Thoracic aorta (tissue), 2 donors: ENCODE data around the gene NPRL2. TPM values are rescaled to one million over a fixed set of nuclear protein-coding genes. Genes with fewer than 3 reads are reported as not detected.

Experiments used
- ATAC-seq: fragments of 150-250 bp; one replicate; pipeline ENCODE4 v1.8.0; 2017; ENCODE audit warnings: low read depth; ENCODE audit not compliant: insufficient number of reproducible peaks, low FRiP score
- DNase-seq: peaks from one replicate; pipeline ENCODE4 v3.0.0-alpha.2; 2020; ENCODE audit warnings: low spot score
- H3K27ac ChIP-seq, 2 donors: fragments of 200-600 bp; sonication (generic); 1 replicate in 1 of 2; 2 replicates in 1 of 2; pipeline ENCODE4 v1.5.1; 2016; ENCODE audit warnings: mild to moderate bottlenecking in 2 of 2, moderate library complexity in 2 of 2
- H3K27me3 ChIP-seq: fragments of 200-600 bp; sonication (generic); replicated peaks from 2 replicates; pipeline ENCODE4 v1.6.0; 2016; ENCODE audit warnings: mild to moderate bottlenecking; ENCODE audit not compliant: insufficient read depth
- H3K36me3 ChIP-seq: fragments of 200-600 bp; sonication (generic); one replicate; pipeline ENCODE4 v1.5.1; 2016
- H3K4me1 ChIP-seq, 2 donors: fragments of 200-600 bp; sonication (generic); 1 replicate in 1 of 2; 2 replicates in 1 of 2; pipeline versions ENCODE4 v1.5.1 to v1.6.0; 2016; ENCODE audit warnings: low read depth in 2 of 2, mild to moderate bottlenecking in 1 of 2; ENCODE audit not compliant: control insufficient read depth in 1 of 2
- H3K4me3 ChIP-seq: fragments of 200-600 bp; sonication (generic); 2 replicates; pipeline ENCODE4 v1.5.1; 2016; ENCODE audit warnings: mild to moderate bottlenecking
- H3K9me3 ChIP-seq: fragments of 200-600 bp; sonication (generic); 2 replicates; pipeline ENCODE4 v1.5.1; 2016
- total RNA-seq, 2 donors: library from RNA; depleted of rRNA; stranded (reverse); fragments of >200 nt; gene quantifications; one replicate each; pipeline versions ENCODE4 v1.1.0 to v1.2.3, GENCODE V29; 2016
- TF ChIP-seq, protein P1 (sequence below): fragments of 200-600 bp; sonication (generic); IDR thresholded peaks from one replicate; pipeline ENCODE4 v1.5.1; 2019; ENCODE audit warnings: antibody characterized with exemption

NPRL2 gene
- total RNA-seq, 2 donors from 2014 or later: 15.4 to 21.0 TPM

DNA sequence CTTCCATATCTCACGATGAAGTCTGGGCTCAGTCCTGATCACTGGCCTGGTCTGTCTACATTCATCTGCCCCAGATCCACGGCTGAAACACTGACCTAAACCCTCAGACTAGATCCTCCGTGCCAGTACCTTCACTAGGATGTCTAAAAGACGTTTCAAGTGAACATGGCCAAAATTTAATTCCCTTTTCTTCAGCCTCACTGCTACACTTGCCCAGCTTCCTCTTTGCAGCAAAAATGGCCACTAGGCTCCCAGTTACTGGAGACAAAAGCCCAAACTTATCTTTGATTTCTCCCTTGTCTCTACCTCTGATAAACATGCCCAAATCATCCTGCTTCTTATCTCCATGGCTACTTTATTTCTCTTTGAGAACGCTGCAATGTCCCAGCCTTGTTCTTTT, 11.6 kb downstream of the NPRL2 start:
- DNase-seq (no peak), ATAC-seq (no peak)
- TF ChIP-seq, protein P1, sequence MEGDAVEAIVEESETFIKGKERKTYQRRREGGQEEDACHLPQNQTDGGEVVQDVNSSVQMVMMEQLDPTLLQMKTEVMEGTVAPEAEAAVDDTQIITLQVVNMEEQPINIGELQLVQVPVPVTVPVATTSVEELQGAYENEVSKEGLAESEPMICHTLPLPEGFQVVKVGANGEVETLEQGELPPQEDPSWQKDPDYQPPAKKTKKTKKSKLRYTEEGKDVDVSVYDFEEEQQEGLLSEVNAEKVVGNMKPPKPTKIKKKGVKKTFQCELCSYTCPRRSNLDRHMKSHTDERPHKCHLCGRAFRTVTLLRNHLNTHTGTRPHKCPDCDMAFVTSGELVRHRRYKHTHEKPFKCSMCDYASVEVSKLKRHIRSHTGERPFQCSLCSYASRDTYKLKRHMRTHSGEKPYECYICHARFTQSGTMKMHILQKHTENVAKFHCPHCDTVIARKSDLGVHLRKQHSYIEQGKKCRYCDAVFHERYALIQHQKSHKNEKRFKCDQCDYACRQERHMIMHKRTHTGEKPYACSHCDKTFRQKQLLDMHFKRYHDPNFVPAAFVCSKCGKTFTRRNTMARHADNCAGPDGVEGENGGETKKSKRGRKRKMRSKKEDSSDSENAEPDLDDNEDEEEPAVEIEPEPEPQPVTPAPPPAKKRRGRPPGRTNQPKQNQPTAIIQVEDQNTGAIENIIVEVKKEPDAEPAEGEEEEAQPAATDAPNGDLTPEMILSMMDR: no peak
- Histone ChIP-seq H3K4me3 (peak overlapping the region; percentile 74), H3K36me3 (no peaks in the 10 kb centered on the region), H3K27ac (peak overlapping the region; percentile 90 to 93), H3K4me1 (peaks cover 41 to 67% of the 10 kb centered on the region in 2 donors), H3K27me3 (no peaks in the 10 kb centered on the region), H3K9me3 (no peaks in the 10 kb centered on the region)

DNA sequence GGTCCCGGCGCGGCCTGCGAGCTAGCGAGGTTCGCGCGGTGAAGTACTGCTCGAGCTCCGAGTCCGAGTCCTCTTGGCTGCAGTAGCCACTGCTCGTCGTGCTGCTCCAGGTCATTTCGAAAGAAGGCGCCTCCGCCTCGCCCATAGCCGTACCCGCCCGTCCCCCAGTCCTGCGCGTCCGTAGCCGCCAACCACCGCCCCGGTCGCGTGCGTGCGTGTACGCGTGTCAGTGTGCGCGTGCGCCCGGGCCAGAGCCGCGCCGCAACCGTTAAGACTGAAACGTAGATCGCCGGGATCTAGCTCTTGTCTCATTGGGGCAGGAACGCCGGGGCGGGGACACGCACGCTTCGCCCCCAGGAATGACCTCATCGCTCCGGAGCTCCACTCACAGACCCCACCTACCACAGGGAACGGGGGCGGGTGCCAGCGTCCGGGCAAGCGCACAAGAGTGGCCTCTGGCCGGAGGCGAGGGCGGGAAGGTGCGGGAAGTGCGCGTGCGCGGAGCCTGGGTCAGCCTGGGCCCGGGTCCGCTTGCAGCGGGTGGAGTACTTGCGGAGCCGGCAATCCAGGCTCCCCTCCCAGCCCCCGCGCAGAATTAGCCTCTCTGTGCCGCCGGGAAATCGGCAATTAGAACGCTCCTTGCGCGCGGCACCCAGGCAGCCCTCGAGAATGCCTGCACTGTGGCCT, 13.3 kb downstream of the NPRL2 start:
- H3K4me3 ChIP-seq: peak overlapping the region; percentile 74
- ATAC-seq: peak; percentile 87
- peaks cover 47 to 78% of the 10 kb centered on the region in 2 donors for H3K4me1 ChIP-seq
- TF ChIP-seq, protein P1: no peak
- H3K9me3 ChIP-seq: no peaks in the 10 kb centered on the region
- peak; percentile 98 for DNase-seq
- H3K36me3 ChIP-seq: no peaks in the 10 kb centered on the region
- peak overlapping the region; percentile 90 to 93 for H3K27ac ChIP-seq
- no peaks in the 10 kb centered on the region for H3K27me3 ChIP-seq

DNA sequence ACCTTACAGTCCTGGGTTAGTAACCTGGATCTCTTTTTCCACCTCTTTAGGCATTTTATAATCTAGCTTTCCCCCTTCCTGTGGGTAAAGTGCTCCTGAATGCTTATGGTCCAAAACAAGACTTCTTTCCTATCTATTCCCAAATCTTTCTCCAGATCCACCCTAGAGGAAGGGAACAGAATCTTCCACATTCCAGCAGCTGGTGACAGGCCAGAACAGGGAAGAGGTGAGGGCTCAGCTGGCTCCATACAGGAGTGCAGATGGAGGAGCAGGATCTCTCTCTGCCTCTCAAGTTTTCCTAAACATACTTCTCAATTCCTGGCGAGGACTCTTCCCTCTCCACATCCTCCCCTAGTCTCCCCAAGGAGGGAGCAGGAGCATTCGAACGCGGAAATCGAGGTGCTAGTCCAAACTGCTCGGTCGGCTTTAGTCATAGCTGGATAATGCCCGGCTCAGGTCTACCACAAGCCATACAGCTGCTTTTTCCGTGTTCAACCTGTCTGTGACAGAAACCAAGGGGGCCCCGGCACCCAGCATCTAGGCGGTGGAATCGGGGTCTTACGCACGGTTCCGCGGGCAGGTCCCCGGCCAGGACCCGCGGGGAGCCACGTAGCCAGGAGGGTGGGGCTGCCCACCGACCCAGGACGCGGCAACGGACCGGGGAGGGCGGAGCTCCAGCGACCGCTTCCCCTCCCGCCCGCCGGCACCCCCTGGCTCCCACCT, 14.0 kb downstream of the NPRL2 start:
- TF ChIP-seq, protein P1: no peak

DNA sequence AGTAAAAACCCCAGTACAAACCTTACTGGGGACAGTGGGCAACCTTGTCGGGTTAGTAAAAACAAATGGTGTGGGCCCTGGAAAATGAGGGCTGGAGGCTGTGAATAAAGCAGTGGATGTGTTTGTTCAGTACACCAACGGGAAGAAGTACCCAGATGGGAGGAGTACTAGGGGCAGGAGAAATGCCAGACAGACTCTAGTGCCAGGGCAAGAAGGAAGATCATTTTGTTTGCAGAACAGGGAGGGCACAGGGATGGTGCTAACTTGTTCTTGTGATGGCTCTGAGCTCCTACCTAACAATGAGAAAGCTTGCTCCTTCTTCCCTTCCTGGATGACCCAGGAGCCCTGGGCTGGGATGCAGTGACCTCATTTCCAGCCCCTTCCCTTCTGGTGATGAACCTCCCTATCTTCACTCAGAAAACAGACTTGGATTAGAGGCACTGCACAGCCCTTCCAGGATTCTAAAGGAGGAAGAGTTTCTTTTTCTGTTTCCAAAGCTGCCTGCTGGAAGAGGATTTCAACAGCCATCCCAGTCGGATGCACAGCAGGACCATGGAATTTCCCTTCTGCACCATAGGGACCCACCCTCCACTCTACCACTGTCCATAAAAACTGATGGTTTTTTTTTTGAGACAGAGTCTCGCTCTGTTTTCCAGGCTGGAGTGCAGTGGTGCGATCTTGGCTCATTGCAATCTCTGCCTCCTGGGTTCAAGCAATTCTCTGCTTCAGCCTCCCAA, 16.1 kb downstream of the NPRL2 start:
- TF ChIP-seq, protein P1: no peak
- H3K27ac ChIP-seq: peak overlapping the region; percentile 90 to 93
- ATAC-seq (no peak), DNase-seq (no peak)
- H3K4me3 ChIP-seq: peak overlapping the region; percentile 27
- H3K36me3 ChIP-seq: peaks cover 28% of the 10 kb centered on the region
- H3K27me3 ChIP-seq: no peaks in the 10 kb centered on the region
- H3K4me1 ChIP-seq: peaks cover 39 to 55% of the 10 kb centered on the region in 2 donors
- no peaks in the 10 kb centered on the region for H3K9me3 ChIP-seq

More for the DNA sequence above, 14.0 kb downstream of the NPRL2 start:
- peak; percentile 3 for ATAC-seq
- Histone ChIP-seq H3K9me3 (no peaks in the 10 kb centered on the region), H3K27me3 (no peaks in the 10 kb centered on the region), H3K4me1 (peaks cover 47 to 76% of the 10 kb centered on the region in 2 donors), H3K36me3 (peaks cover 7% of the 10 kb centered on the region), H3K27ac (peak overlapping the region; percentile 90 to 93), H3K4me3 (peak overlapping the region; percentile 74)
- no peak for DNase-seq
